IPS-18a (cell line): Measurements from ENCODE around the gene PPM1N.

Experiments used
- H3K27ac ChIP-seq: one replicate; pipeline ENCODE4 v1.5.1; 2013; ENCODE audit warnings: low read length
- H3K27me3 ChIP-seq: one replicate; pipeline ENCODE4 v1.6.1; 2013; ENCODE audit warnings: mild to moderate bottlenecking, low read length; ENCODE audit not compliant: control insufficient read depth, insufficient read depth
- H3K36me3 ChIP-seq: one replicate; pipeline ENCODE4 v1.6.1; 2013; ENCODE audit warnings: low read depth, low read length; ENCODE audit not compliant: control insufficient read depth
- H3K4me1 ChIP-seq: one replicate; pipeline ENCODE4 v1.6.1; 2013; ENCODE audit warnings: low read depth, low read length; ENCODE audit not compliant: control insufficient read depth
- H3K4me3 ChIP-seq: one replicate; pipeline ENCODE4 v1.5.1; 2013; ENCODE audit warnings: low read length
- H3K9ac ChIP-seq: one replicate; pipeline ENCODE4 v1.6.1; 2013; ENCODE audit warnings: mild to moderate bottlenecking, low read length, moderate library complexity
- H3K9me3 ChIP-seq: one replicate; pipeline ENCODE4 v1.6.1; 2013; ENCODE audit warnings: low read depth, low read length; ENCODE audit not compliant: control insufficient read depth

Gene PPM1N

DNA sequence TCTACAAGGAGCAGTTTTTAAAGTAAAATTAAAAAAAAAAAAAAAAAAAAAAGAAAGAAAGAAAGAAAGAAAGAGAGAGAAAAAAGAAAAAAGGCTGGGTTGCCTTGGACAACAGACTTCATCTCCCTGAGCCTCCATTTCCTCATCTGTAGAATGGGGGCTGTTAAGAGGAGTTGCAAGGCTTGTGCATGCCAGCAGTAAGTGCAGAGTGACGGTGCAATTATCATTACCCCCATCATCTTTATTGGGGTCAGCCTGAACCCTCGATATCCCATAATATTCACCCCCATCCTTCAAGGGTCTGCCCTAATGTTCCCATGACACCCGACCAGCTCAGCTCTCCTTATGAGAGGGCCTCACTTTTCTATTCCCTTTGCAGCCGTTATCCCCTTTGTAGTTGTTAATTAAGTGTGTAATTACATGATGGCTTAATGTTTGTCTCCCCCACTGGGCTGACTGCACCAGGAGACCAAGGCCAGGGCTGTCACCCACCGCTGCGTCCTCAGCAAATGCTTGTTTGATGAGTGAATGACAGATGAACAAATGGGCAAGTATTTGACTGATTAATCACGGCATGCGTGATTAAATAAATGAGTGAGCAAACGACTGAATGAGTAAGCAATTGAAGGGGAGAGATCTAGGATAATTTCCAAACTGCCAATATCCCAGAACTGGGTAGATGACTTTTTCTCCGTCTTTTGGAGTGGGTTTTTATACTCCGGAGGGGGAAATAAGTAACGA lies 20.4 kb upstream of the PPM1N start:
- Histone ChIP-seq H3K9me3 (no peaks in the 10 kb centered on the region), H3K9ac (no peak overlapping the region)

GRCh38 chr19:45478454-45479238 lies 19.6 kb upstream of the PPM1N start:
- H3K4me3 ChIP-seq, result peak overlapping the region; percentile 89
- peak overlapping the region; percentile 93 for H3K9ac ChIP-seq
- peaks cover 31% of the 10 kb centered on the region for H3K27me3 ChIP-seq
- no peaks in the 10 kb centered on the region for H3K36me3 ChIP-seq
- H3K4me1 ChIP-seq, result peaks cover 5% of the 10 kb centered on the region
- H3K9me3 ChIP-seq, result no peaks in the 10 kb centered on the region
- peak overlapping the region; percentile 99 for H3K27ac ChIP-seq

More for the DNA sequence above, 20.4 kb upstream of the PPM1N start:
- H3K27me3 ChIP-seq, result peaks cover 39% of the 10 kb centered on the region
- H3K4me3 ChIP-seq, result peak overlapping the region; percentile 89
- H3K4me1 ChIP-seq, result peaks cover 5% of the 10 kb centered on the region
- no peak overlapping the region for H3K27ac ChIP-seq
- H3K36me3 ChIP-seq, result no peaks in the 10 kb centered on the region

- Histone ChIP-seq H3K27me3 (peaks cover 4% of the 10 kb centered on the region), H3K9ac (no peak overlapping the region), H3K36me3 (no peaks in the 10 kb centered on the region), H3K9me3 (no peaks in the 10 kb centered on the region), H3K4me1 (peaks cover 5% of the 10 kb centered on the region), H3K4me3 (no peak overlapping the region), H3K27ac (no peak overlapping the region)
Measured at GRCh38 chr19:45483033-45483432, 15.2 kb upstream of the PPM1N start.

DNA sequence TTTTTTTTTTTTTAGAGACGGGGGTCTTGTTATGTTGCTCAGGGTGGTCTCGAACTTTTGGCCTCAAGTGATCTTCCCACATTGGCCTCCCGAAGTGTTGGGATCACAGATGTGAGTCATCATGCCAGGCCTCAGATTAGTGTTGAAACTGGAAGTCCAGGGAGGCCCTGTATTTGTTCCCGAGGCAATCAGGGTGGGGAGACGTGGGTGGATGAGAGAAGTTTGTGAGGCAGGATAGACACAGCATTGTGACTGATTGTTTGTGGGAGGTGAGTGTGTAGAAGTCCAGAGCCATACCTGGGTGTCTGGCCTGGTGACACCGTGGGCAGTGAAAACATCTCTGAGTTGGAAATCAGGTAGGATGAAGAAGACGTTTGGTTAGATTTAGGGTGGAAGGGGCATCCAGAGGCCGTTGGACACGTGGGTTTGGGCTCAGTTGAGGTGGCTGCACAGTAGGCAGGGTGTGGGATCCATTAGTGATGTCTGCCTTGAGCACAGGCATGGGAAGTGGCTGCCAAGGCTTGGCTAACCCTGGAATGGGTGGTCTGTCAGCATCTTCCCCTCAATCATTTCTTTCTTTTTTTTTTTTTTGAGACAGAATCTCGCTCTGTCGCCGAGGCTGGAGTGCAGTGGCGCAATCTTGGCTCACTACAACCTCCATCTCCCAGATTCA lies 13.8 kb upstream of the PPM1N start:
- H3K27ac ChIP-seq, result no peak overlapping the region
- H3K4me3 ChIP-seq, result no peak overlapping the region
- no peak overlapping the region for H3K9ac ChIP-seq
- H3K4me1 ChIP-seq, result peaks cover 3% of the 10 kb centered on the region
- no peaks in the 10 kb centered on the region for H3K9me3 ChIP-seq
- no peaks in the 10 kb centered on the region for H3K36me3 ChIP-seq
- peaks cover 3% of the 10 kb centered on the region for H3K27me3 ChIP-seq

DNA sequence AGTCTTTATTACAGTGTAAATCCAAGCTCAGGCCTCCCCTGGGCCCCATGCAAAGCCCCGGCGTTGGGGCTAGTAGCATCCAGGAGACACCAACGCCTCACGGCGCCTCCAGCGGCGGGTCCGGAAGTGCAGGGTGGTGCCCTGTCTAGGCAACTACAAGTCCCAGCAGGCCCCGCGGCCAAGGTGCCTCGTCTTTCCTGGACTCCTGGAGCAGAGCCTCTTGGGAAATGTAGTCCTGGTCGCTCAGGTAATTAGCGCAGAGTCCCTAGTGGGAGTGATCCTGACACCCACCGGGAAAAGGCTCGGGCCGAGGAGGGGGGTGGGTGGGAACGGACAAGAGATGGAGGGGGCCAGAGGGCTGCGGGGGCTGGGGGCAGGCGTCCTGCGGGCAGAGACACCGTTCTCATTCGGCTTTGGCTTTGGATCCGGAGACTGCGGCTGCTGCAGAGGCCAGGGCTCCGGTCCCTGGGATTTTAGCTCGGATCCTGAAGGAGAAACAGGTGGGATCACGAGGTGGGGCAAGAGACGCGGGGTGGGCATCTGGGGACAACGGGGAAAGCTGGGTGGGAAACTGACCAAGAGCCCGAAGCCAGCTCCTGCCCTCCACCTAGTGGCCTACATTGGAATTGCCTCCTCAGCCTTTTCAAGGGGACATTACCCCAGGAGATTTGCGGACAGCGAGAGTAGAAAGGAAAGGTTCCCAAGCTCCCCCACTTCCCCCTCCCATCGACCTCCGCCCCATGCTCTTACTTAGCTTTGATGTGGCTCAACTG lies 12.8 kb upstream of the PPM1N start:
- Histone ChIP-seq H3K27ac (no peak overlapping the region), H3K4me1 (peaks cover 3% of the 10 kb centered on the region), H3K9ac (no peak overlapping the region)

GRCh38 chr19:45488708-45489107 lies 9.5 kb upstream of the PPM1N start:
- no peak overlapping the region for H3K9ac ChIP-seq
- H3K27me3 ChIP-seq, result no peaks in the 10 kb centered on the region
- H3K4me3 ChIP-seq, result no peak overlapping the region
- no peak overlapping the region for H3K27ac ChIP-seq
- no peaks in the 10 kb centered on the region for H3K9me3 ChIP-seq
- H3K36me3 ChIP-seq, result no peaks in the 10 kb centered on the region
- H3K4me1 ChIP-seq, result peaks cover 7% of the 10 kb centered on the region

More for the DNA sequence above, 12.8 kb upstream of the PPM1N start:
- Histone ChIP-seq H3K4me3 (peak overlapping the region; percentile 61), H3K36me3 (no peaks in the 10 kb centered on the region), H3K9me3 (no peaks in the 10 kb centered on the region), H3K27me3 (no peaks in the 10 kb centered on the region)

GRCh38 chr19:45489216-45489855 lies 8.9 kb upstream of the PPM1N start:
- Histone ChIP-seq H3K9ac (no peak overlapping the region), H3K27ac (no peak overlapping the region), H3K9me3 (no peaks in the 10 kb centered on the region), H3K27me3 (no peaks in the 10 kb centered on the region), H3K4me1 (peaks cover 7% of the 10 kb centered on the region), H3K4me3 (no peak overlapping the region), H3K36me3 (no peaks in the 10 kb centered on the region)

- H3K4me1 ChIP-seq, result peaks cover 10% of the 10 kb centered on the region
- no peak overlapping the region for H3K27ac ChIP-seq
- peaks cover 15% of the 10 kb centered on the region for H3K27me3 ChIP-seq
- no peaks in the 10 kb centered on the region for H3K9me3 ChIP-seq
- no peak overlapping the region for H3K9ac ChIP-seq
- peak overlapping the region; percentile 78 for H3K4me3 ChIP-seq
- H3K36me3 ChIP-seq, result no peaks in the 10 kb centered on the region
Measured at GRCh38 chr19:45492137-45492626, 6.1 kb upstream of the PPM1N start.

DNA sequence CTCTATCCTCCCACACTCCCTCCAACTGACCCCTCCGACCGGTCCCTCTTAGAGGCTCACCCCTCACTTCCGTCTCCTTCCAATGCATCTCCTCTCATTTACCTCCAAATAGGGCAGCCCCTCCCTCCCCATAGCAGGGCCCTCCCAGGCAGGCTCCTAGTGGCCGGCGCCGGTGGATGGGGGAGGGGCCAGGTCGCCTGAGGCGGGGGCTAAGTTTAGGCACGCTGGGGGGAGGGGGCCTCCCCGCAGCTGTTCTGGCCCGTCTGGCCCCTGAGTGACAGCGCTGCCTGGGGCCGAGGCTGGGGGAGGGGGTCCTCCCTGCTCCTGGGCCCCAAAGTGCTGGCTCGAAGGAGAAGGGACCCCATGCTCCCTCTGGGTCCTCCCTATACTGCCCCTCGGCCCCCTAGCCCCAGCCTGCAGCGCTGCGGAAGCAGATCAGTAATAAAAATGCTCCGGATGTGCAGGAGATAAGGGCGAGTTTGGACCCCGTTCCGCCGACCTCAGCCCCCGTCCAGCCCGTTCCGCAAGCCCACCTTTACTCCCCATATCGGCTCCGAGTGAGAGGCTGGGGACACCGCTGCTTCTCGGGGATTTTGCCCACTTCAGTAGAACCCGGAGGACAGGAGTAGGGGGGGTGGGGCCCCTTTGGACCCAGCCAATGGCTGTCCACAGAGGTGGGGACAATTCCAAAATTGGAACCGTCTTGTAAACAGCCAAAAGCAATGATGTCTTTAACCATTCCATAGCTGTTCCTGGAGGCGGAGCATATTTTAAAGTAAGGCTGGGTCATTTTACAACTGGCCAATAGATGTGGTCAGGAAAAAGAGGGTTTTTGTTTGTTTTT lies 5.4 kb upstream of the PPM1N start:
- H3K27ac ChIP-seq, result no peak overlapping the region
- no peaks in the 10 kb centered on the region for H3K9me3 ChIP-seq
- H3K9ac ChIP-seq, result peak overlapping the region; percentile 39
- H3K4me3 ChIP-seq, result peak overlapping the region; percentile 78
- no peaks in the 10 kb centered on the region for H3K36me3 ChIP-seq
- H3K27me3 ChIP-seq, result peaks cover 17% of the 10 kb centered on the region
- H3K4me1 ChIP-seq, result peaks cover 14% of the 10 kb centered on the region

DNA sequence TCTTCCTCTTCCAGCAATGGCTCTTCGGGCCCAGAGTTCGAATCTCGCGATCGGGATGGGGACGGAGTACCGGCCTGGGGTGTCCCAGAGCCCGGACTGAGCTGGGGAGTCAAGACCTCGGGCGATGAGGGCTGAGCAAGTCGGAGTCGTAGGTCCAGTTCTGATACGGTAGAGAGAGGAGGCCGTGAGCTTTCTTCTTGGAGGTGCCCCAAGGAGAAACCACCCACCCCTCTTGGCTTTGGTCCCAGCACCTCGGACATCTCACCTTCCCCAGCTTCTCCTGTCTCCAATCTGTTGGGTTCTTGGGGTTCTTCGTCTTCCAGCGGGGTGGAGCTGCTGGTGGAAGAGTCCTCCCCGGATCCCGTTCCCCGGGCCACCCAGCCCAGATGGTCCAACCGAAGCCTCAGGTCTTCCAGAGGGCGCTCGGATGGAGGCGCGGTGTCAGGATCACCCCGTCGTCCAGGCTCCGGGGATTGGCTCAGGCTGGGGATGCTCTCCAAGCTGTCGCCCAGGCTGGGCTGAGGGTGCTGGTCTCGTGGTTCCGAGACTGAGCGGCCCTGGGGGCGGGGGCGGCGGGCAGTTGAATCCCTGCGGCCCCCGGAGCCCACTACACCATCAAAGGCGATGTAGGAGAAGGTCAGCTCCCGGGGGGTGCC lies 3.9 kb upstream of the PPM1N start:
- Histone ChIP-seq H3K4me1 (peaks cover 19% of the 10 kb centered on the region), H3K27ac (no peak overlapping the region), H3K36me3 (no peaks in the 10 kb centered on the region), H3K9ac (no peak overlapping the region), H3K9me3 (no peaks in the 10 kb centered on the region), H3K4me3 (no peak overlapping the region), H3K27me3 (peaks cover 32% of the 10 kb centered on the region)
